GM18511 (cell line): ENCODE results near the gene ITGB1BP1.

ENCODE experiments used
- ATAC-seq: cut with Tn5 transposase; IDR thresholded peaks from one replicate; pipeline ENCODE4 v1.9.1; 2021; ENCODE audit warnings: mild to moderate bottlenecking, moderate library complexity; ENCODE audit not compliant: unreplicated experiment

The ITGB1BP1 gene

GRCh38 chr2:9354318-9354717 lies 69.0 kb downstream of the ITGB1BP1 start:
- ATAC-seq: no peak
